ENCODE results near the gene HIKESHI.
"Not testable (repeated sequence)": the region's sequence is repeated elsewhere in the genome, so short reads cannot be mapped to it uniquely, and the experiment has no call there.

The HIKESHI gene

DNA sequence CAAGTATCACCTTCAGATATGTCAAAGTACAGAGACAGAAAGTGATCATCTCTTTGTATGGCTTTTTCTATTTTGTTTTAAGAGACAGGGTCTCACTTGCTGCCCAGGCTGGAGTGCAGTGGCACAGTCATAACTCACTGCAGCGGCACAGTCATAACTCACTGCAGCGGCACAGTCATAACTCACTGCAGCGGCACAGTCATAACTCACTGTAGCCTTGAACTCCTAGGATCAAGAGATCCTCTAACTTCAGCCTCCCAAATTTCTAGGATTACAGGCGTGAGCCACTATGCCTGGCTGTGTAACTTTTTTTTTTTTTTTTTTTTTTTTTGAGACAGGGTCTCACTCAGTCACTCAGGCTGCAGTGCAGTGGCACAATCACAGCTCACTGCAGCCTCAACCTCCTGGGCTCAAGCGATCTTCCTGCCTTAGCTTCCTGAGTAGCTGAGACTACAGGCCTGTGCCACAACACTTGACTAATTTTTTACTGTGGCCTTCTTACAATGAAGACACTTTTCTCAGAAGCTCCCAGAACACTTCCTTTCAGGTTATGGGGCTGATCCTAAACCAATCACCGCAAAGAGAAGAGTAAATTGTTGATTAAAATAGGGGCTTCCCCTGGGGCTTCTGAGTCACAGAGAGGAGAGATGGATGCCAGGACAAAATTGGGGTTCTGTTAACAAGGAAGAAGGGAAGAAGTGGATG, 9.0 kb upstream of the HIKESHI start:
- no peak for TF ChIP-seq CTCF (IDR thresholded peaks at IDR 0.05; ENCODE audit: low read depth, low read length, missing control alignments)
- DNase-seq (ENCODE audit: low read depth): no peak
- no peak overlapping the region for H3K4me3 ChIP-seq (ENCODE audit: low read depth, low read length)

GRCh38 chr11:86294026-86294425, 8.0 kb upstream of the HIKESHI start:
- H3K4me3 ChIP-seq (ENCODE audit: low read depth, low read length): no peak overlapping the region
- TF ChIP-seq CTCF (IDR thresholded peaks at IDR 0.05; ENCODE audit: low read depth, low read length, missing control alignments): no peak
- no peak for DNase-seq (ENCODE audit: low read depth)

DNA sequence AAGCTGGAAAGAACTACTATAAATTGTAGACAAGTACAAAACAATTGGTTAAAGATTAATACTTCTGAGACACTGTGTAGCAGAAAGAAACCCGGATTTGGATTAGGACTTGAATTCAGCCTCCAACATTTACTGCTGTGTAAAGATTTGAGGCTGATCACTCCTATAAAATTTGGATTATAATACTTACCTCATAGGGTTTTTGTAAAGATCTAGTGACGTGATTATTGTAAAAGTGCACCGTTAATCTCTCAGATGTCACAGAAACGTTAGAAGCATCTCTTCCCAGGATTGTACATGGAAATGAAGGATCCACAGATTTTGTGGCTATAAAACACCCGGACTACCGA, 323 bp upstream of the HIKESHI start:
- H3K4me3 ChIP-seq (ENCODE audit: low read depth, low read length): peak overlapping the region; percentile 84
- DNase-seq (ENCODE audit: low read depth): no peak
- TF ChIP-seq CTCF (IDR thresholded peaks at IDR 0.05; ENCODE audit: low read depth, low read length, missing control alignments): no peak

DNA sequence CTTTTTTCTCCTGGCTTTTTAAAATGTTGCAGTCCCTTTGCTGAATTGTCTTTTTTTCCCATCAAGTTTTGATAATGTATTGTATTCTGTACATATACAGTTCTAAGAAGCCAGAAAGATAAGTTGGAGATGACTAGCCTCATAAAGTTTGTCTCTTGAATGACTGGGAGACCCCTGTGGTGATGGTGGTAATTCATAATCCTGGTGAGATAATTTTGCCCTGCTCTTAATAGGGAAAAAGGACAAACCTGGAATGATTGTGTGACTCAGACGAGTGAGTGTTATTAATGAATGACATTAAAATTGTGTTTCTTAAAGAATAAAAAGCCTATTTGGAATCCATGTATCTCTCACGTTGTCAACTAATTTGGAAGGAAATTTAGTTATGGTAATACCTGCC, 1.2 kb downstream of the HIKESHI start:
- DNase-seq (ENCODE audit: low read depth): no peak
- TF ChIP-seq CTCF (IDR thresholded peaks at IDR 0.05; ENCODE audit: low read depth, low read length, missing control alignments): no peak
- H3K4me3 ChIP-seq (ENCODE audit: low read depth, low read length): peak overlapping the region; percentile 84

GRCh38 chr11:86308710-86309109, 6.7 kb downstream of the HIKESHI start:
- H3K4me3 ChIP-seq (ENCODE audit: low read depth, low read length); DNase-seq (ENCODE audit: low read depth): not testable (repeated sequence)

DNA sequence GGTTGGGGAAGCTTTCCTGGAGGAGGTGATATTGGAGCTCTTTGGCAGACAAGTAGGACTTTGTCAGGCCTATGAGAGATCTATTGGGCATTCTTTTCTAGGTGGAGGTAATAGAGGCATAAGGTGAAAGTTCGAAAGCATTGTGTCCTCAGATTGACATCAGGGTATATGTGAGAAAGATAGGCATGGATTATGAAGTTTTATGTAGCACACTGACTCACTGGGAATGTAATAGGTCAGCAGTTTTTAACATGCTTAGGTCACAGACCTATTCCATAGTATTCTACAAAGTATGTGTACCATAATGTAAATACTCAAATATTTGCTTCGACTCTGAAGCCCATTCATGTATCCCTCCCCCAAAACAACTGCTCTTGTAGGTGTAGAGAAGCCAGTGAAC, 11.8 kb downstream of the HIKESHI start:
- no peak overlapping the region for H3K4me3 ChIP-seq (ENCODE audit: low read depth, low read length)
- no peak for DNase-seq (ENCODE audit: low read depth)
- no peak for TF ChIP-seq CTCF (IDR thresholded peaks at IDR 0.05; ENCODE audit: low read depth, low read length, missing control alignments)

GRCh38 chr11:86314636-86315035, 12.6 kb downstream of the HIKESHI start:
- TF ChIP-seq CTCF (IDR thresholded peaks at IDR 0.05; ENCODE audit: low read depth, low read length, missing control alignments): no peak
- no peak overlapping the region for H3K4me3 ChIP-seq (ENCODE audit: low read depth, low read length)
- DNase-seq (ENCODE audit: low read depth): no peak
